Measurements from ENCODE around the gene PGAP1.

DNA sequence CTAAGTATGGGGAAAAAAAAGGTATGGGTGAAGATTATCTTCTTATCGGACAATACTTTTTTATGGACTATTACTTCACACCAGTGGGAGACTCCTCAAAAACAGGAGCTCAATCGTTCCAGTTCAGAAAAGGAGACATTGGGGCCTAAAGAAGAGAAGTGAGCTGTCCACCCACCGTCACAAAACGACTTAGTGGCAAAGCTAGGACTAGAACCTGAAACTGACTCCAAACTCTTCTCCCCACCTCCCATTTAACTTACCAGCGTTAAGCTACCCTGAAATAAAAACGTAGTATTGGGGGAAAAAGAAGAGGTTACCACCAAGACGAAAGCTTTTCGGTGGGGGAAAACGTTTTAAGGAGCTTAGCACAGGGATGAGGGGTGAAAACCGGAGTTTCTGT, 127.5 kb downstream of the PGAP1 start:
- TF ChIP-seq, protein P1, sequence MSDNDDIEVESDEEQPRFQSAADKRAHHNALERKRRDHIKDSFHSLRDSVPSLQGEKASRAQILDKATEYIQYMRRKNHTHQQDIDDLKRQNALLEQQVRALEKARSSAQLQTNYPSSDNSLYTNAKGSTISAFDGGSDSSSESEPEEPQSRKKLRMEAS (IDR thresholded peaks at IDR 0.05; ENCODE audit: low read depth): no peak
- TF ChIP-seq, protein P2, sequence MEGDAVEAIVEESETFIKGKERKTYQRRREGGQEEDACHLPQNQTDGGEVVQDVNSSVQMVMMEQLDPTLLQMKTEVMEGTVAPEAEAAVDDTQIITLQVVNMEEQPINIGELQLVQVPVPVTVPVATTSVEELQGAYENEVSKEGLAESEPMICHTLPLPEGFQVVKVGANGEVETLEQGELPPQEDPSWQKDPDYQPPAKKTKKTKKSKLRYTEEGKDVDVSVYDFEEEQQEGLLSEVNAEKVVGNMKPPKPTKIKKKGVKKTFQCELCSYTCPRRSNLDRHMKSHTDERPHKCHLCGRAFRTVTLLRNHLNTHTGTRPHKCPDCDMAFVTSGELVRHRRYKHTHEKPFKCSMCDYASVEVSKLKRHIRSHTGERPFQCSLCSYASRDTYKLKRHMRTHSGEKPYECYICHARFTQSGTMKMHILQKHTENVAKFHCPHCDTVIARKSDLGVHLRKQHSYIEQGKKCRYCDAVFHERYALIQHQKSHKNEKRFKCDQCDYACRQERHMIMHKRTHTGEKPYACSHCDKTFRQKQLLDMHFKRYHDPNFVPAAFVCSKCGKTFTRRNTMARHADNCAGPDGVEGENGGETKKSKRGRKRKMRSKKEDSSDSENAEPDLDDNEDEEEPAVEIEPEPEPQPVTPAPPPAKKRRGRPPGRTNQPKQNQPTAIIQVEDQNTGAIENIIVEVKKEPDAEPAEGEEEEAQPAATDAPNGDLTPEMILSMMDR (IDR thresholded peaks at IDR 0.05): no peak
- TF ChIP-seq TAF1 (IDR thresholded peaks at IDR 0.05; ENCODE audit: borderline replicate concordance, low read depth, low read length): no peak
- TF ChIP-seq, protein P3, sequence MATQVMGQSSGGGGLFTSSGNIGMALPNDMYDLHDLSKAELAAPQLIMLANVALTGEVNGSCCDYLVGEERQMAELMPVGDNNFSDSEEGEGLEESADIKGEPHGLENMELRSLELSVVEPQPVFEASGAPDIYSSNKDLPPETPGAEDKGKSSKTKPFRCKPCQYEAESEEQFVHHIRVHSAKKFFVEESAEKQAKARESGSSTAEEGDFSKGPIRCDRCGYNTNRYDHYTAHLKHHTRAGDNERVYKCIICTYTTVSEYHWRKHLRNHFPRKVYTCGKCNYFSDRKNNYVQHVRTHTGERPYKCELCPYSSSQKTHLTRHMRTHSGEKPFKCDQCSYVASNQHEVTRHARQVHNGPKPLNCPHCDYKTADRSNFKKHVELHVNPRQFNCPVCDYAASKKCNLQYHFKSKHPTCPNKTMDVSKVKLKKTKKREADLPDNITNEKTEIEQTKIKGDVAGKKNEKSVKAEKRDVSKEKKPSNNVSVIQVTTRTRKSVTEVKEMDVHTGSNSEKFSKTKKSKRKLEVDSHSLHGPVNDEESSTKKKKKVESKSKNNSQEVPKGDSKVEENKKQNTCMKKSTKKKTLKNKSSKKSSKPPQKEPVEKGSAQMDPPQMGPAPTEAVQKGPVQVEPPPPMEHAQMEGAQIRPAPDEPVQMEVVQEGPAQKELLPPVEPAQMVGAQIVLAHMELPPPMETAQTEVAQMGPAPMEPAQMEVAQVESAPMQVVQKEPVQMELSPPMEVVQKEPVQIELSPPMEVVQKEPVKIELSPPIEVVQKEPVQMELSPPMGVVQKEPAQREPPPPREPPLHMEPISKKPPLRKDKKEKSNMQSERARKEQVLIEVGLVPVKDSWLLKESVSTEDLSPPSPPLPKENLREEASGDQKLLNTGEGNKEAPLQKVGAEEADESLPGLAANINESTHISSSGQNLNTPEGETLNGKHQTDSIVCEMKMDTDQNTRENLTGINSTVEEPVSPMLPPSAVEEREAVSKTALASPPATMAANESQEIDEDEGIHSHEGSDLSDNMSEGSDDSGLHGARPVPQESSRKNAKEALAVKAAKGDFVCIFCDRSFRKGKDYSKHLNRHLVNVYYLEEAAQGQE (IDR thresholded peaks at IDR 0.05; ENCODE audit: low read depth, low read length): no peak
